SU-DHL-6 (cell line): ENCODE results near the gene FEM1C.

Experiments
- EZH2phosphoT487 ChIP-seq: fragments of 200-600 bp; sonication (generic), shearing (Covaris generic); conservative IDR thresholded peaks from 2 replicates; pipeline ENCODE4 v1.6.1; 2018; ENCODE audit warnings: mild to moderate bottlenecking, antibody characterized with exemption, low read length, moderate library complexity, mixed read lengths
- TF ChIP-seq, protein P1 (sequence below): fragments of 200-600 bp; sonication (generic); IDR thresholded peaks from one replicate; pipeline ENCODE4 v1.5.1; 2017; ENCODE audit warnings: antibody characterized with exemption, mild to moderate bottlenecking, low read length, moderate library complexity; ENCODE audit not compliant: insufficient read depth, poor library complexity, severe bottlenecking

DNA sequence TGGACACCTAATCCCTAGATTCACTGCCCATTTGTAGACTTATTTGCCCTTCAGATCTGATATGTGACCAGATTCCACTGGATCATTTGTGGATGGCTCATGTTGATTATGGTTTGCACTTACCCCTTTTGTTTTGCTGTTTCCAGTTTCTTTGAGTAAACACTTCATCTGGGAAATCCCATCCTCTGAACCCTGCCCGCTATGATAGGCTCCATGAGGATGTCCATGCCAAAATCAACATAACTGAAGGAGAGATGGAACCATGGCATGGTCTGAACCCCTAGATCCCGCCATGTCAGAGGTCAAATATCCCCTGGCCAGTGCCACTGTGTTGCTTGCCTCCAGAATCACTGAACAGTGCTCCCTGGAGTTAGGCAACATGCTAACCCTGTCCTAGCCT lies 11.7 kb upstream of the FEM1C start:
- TF ChIP-seq, protein P1, sequence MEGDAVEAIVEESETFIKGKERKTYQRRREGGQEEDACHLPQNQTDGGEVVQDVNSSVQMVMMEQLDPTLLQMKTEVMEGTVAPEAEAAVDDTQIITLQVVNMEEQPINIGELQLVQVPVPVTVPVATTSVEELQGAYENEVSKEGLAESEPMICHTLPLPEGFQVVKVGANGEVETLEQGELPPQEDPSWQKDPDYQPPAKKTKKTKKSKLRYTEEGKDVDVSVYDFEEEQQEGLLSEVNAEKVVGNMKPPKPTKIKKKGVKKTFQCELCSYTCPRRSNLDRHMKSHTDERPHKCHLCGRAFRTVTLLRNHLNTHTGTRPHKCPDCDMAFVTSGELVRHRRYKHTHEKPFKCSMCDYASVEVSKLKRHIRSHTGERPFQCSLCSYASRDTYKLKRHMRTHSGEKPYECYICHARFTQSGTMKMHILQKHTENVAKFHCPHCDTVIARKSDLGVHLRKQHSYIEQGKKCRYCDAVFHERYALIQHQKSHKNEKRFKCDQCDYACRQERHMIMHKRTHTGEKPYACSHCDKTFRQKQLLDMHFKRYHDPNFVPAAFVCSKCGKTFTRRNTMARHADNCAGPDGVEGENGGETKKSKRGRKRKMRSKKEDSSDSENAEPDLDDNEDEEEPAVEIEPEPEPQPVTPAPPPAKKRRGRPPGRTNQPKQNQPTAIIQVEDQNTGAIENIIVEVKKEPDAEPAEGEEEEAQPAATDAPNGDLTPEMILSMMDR: no peak
- no peak for TF ChIP-seq EZH2phosphoT487
